ENCODE data around the gene INPP5K. TPM values are rescaled to one million over a fixed set of nuclear protein-coding genes. Genes with fewer than 3 reads are reported as not detected.

INPP5K gene
- total RNA-seq, 1 experiment from 2014 or later, result 24.8 TPM

- in situ Hi-C loops (cut with HindIII; ENCODE audit: low pct_unique_long_range_greater_than_20kb, low sequenced_read_pairs), result no loop called here
- peak; percentile 55 for DNase-seq (ENCODE audit: low read depth)
These were observed 41.8 kb downstream of the INPP5K start for GRCh38 chr17:1474402-1475189.

- in situ Hi-C loops (cut with HindIII; ENCODE audit: low pct_unique_long_range_greater_than_20kb, low sequenced_read_pairs), result no loop called here
- DNase-seq (ENCODE audit: low read depth), result no peak
These were observed 42.6 kb downstream of the INPP5K start for GRCh38 chr17:1473841-1474240.

- in situ Hi-C loops (cut with HindIII; ENCODE audit: low pct_unique_long_range_greater_than_20kb, low sequenced_read_pairs), result no loop called here
- no peak for DNase-seq (ENCODE audit: low read depth)
These were observed 43.2 kb downstream of the INPP5K start for GRCh38 chr17:1473170-1473569.

DNA sequence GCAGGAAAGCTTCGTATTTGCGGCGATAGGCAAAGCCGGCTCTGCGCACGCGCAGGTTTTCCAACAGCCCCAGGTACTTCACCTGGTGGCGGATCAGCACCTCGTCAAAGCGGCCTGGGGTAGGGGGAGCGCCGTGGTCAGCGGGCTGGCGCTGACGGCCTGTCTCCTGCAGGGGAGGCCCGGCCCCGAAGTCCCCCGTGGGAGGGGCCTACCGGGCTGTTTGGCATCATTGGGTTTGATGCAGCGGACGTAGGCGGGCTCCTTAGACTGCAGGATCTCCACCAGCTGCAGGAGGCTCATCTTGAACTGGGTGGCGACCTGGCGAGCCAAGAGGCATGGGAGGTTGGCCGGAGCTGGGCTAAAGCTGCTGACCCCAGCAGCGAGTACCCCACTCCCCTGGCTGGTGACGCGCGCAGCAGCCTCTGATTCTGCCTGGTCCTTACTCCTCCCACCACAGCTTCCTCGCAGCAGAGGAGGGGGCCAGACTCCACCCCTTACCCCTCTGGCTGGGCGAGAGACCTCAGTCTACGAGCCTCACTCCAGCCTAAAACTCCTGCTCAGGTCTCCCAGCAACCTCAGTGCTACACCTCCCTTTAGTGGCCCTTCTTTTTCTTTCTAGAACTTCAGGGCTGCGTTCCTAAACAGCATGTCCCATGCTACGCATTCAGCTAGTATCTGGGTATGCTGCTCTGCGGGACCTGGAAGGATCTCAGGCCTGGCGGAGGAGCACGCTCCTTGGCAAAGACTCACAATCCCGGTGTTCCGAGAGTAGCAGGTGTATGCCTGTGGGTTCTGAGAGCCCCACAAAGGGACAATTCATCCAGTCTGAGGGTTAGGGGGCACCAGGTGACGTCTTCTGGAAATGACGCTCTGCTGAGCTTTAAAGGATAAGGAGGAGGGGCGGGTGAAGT lies 44.2 kb downstream of the INPP5K start:
- in situ Hi-C loops (cut with HindIII; ENCODE audit: low pct_unique_long_range_greater_than_20kb, low sequenced_read_pairs), result no loop called here

GRCh38 chr17:1471490-1471889 lies 44.9 kb downstream of the INPP5K start:
- no peak for DNase-seq (ENCODE audit: low read depth)
- in situ Hi-C loops (cut with HindIII; ENCODE audit: low pct_unique_long_range_greater_than_20kb, low sequenced_read_pairs), result no loop called here

More for the DNA sequence above, 44.2 kb downstream of the INPP5K start:
- DNase-seq (ENCODE audit: low read depth), result no peak

- in situ Hi-C loops (cut with HindIII; ENCODE audit: low pct_unique_long_range_greater_than_20kb, low sequenced_read_pairs), result no loop called here
- DNase-seq (ENCODE audit: low read depth), result no peak
These were observed 45.5 kb downstream of the INPP5K start for GRCh38 chr17:1470755-1471462.

DNA sequence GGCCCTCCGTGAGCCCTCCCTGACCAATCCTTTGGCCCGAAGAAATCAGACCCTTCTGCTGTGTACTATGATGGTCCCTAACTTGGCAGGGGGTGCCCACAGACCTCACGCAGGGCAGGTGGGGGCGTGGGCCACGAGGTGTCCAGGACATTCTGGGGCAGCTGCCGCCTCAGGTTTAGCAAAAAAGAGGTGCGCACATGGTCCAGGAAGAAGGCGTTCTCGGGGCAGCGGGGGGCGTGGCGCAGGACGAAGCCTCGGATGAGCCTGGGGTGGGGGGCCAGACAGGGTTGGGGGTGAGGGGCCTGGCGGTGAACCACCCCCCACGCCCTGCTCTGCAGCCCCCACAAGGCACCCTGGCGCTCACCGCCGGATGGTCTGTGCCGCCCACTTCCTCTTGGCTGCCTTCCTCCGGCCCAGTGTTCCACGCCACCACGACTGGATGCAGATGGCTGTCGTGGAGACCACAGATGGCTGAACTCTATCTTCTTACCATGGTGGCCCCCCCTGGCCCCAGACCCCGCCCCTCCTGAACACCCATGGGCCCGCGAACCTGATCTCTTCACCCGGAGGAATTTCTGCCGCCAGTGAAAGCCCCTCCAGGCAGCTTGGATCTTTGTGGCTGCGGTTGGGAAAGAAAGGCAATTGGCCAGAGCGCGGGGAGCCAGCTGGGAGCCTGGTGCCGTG lies 46.2 kb downstream of the INPP5K start:
- in situ Hi-C loops (cut with HindIII; ENCODE audit: low pct_unique_long_range_greater_than_20kb, low sequenced_read_pairs), result no loop called here
- no peak for DNase-seq (ENCODE audit: low read depth)

DNA sequence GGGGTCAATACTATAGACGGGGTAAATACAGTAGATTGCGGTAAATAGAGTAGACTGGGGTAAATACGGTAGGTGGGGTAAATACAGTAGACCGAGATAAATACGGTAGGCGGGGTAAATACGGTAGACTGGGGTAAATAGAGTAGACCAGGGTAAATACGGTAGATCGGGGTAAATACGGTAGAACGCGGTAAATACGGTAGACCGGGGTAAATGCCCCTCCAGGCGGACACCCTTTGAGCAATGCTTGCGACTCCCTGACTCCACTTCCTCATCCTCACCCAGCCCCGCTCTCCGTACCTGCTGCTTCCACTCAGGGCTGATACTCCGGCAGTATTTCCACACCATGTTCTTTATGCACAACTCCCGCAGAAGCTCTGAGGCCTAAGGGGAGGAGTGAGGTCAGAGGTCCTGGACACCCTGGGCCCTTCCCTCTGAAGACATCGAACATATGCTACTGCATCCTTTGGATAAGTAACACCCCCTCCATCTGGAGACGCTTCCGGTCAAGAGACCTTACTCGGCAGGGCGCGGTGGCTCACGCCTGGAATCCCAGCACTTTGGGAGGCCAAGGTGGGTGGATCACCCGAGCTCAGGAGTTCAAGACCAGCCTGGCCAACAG lies 47.1 kb downstream of the INPP5K start:
- in situ Hi-C loops (cut with HindIII; ENCODE audit: low pct_unique_long_range_greater_than_20kb, low sequenced_read_pairs), result no loop called here
- DNase-seq (ENCODE audit: low read depth), result no peak

DNA sequence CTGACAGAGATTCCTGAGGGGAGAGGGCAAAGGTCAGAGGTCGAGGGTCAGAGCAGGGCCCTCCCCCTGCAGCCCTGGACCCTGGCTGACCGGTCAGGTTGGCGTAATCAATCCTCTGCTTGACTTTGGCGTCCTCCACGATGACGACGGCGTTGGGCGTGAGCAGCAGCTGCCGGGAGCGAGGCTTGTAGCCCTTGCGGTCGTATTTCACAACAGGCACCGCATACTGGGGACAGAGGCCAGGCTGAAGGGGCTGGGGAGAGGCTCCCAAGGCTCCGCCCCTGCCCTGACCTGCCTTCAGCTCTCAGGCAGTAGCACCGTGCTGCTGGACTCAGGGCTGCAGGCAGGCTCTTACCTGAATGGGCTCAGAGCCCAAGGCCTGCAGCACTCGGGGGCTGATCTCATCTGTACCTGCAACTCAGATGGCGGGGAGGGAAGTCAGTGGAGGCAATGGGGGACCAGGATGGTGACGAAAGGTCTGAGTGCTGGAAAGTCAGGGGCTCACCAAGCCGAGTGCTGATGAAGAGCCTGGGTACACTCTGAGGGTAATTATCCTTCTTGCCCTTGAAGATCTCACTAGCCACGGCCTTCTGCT lies 48.4 kb downstream of the INPP5K start:
- in situ Hi-C loops (cut with HindIII; ENCODE audit: low pct_unique_long_range_greater_than_20kb, low sequenced_read_pairs), result no loop called here
- no peak for DNase-seq (ENCODE audit: low read depth)

GRCh38 chr17:1467258-1467657 lies 49.2 kb downstream of the INPP5K start:
- no peak for DNase-seq (ENCODE audit: low read depth)
- in situ Hi-C loops (cut with HindIII; ENCODE audit: low pct_unique_long_range_greater_than_20kb, low sequenced_read_pairs), result no loop called here

- DNase-seq (ENCODE audit: low read depth), result no peak
- in situ Hi-C loops (cut with HindIII; ENCODE audit: low pct_unique_long_range_greater_than_20kb, low sequenced_read_pairs), result no loop called here
These were observed 52.2 kb downstream of the INPP5K start for GRCh38 chr17:1464186-1464585.

DNA sequence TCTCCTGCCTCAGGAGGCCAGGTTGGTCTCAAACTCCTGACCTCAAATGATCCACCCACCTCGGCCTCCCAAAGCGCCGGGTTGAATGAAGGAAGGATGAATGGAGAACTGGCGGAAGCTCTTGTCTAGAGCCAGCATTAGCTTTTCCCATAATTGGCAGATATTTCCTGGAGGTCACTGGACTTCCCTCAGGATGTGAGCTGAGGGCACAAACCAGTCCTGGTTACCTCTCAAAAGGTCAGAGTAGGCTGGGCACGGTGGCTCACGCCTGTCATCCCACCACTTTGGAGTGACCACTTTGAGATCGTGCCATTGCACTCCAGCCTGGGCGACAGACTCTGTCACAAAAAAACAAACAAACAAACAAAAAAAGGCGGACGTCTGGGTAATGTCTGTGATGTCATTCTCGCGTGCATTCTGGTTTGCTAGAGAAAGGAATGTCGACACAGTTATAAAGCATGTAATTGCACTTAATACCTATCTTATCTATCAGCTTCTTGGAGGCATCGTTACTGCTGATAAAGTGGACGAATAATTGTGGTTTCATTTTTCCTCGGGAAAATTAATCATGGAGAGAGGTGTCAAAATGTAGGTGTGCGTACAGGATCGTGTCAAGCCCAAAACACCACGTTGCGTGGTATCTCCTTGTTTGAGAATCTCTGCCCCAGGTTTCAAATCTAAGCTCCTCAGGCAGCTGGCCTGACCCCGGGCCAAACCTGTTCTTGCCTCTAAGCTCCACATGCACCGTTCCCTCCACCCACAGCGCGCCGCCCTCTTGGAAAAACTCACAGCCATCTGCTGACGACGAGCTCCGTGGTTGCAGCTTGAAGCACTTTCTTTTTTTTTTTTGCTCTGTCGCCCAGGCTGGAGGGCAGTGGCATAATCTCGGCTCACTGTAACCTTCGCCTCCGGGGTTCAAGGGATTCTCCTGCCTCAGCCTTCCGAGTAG lies 54.0 kb downstream of the INPP5K start:
- in situ Hi-C loops (cut with HindIII; ENCODE audit: low pct_unique_long_range_greater_than_20kb, low sequenced_read_pairs), result no loop called here
- no peak for DNase-seq (ENCODE audit: low read depth)

- in situ Hi-C loops (cut with HindIII; ENCODE audit: low pct_unique_long_range_greater_than_20kb, low sequenced_read_pairs), result no loop called here
- no peak for DNase-seq (ENCODE audit: low read depth)
These were observed 55.0 kb downstream of the INPP5K start for GRCh38 chr17:1461198-1461944.

DNA sequence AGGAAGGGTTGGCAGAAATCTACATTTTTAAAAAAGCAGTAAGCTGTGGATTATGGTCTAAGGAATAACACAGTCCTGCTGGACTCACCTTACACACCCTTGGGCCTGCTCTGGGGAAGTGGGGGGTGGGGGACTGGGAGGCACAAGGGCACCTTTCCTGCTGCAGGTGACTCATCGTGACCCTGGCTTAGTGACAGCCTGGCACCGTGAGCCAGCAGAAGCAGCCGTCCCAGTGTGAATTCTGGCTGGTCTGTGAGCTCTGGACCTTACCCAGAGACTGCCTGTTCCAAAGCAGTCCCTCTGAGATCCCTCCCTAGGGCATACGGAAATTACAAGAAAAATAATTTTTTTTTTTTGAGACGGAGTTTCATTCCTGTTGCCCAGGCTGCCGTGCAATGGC lies 56.2 kb downstream of the INPP5K start:
- in situ Hi-C loops (cut with HindIII; ENCODE audit: low pct_unique_long_range_greater_than_20kb, low sequenced_read_pairs), result no loop called here
- peak; percentile 56 for DNase-seq (ENCODE audit: low read depth)

- peak; percentile 91 for DNase-seq (ENCODE audit: low read depth)
- in situ Hi-C loops (cut with HindIII; ENCODE audit: low pct_unique_long_range_greater_than_20kb, low sequenced_read_pairs), result no loop called here
These were observed 60.4 kb downstream of the INPP5K start, which contains the start of gene CRK for GRCh38 chr17:1455797-1456599. CRK (minus strand) TSS chr17:1456232; CDS start chr17:1456117, 115 bp downstream.

Measured in Caki2 (cell line).